Sigmoid colon (tissue), 7 donors: ENCODE results near the gene KCNG2. TPM values are rescaled to one million over a fixed set of nuclear protein-coding genes. Genes with fewer than 3 reads are reported as not detected.

ENCODE experiments used
- DNase-seq: peaks from one replicate; pipeline ENCODE4 v3.0.0-alpha.2; 2019
- H3K27ac ChIP-seq, 4 donors: fragments of 200-600 bp; sonication (generic); one replicate each; pipeline ENCODE4 v1.5.1; 2016 to 2019; ENCODE audit warnings: mild to moderate bottlenecking in 1 of 4
- H3K27me3 ChIP-seq, 3 donors: fragments of 200-600 bp; sonication (generic); one replicate each; pipeline ENCODE4 v1.5.1; 2019; ENCODE audit warnings: mild to moderate bottlenecking in 1 of 3
- H3K36me3 ChIP-seq, 4 donors: fragments of 200-600 bp; sonication (generic); one replicate each; pipeline ENCODE4 v1.5.1; 2016 to 2019
- H3K4me1 ChIP-seq, 4 donors: fragments of 200-600 bp; sonication (generic); one replicate each; pipeline ENCODE4 v1.5.1; 2017 to 2019
- H3K4me3 ChIP-seq, 4 donors: fragments of 200-600 bp; sonication (generic); one replicate each; pipeline ENCODE4 v1.5.1; 2017 to 2019; ENCODE audit warnings: mild to moderate bottlenecking in 2 of 4, moderate library complexity in 1 of 4
- H3K9me3 ChIP-seq, 4 donors: fragments of 200-600 bp in 3 of 4; sonication (generic) in 3 of 4; one replicate each; pipeline versions ENCODE4 v1.5.1 to v1.6.1; 2013 to 2019
- CTCF ChIP-seq, 4 experiments: fragments of 450-650 bp in 3 of 4; fragments of 200-600 bp in 1 of 4; IDR thresholded peaks; one replicate each; pipeline ENCODE4 v1.5.1; 2016 to 2019; ENCODE audit warnings: antibody characterized with exemption in 4 of 4, mild to moderate bottlenecking in 3 of 4, moderate library complexity in 2 of 4
- EP300 ChIP-seq, 4 donors: sonication (generic); formaldehyde crosslinking; IDR thresholded peaks; one replicate each; pipeline ENCODE4 v1.6.1; 2017; ENCODE audit warnings: antibody characterized with exemption in 4 of 4
- POLR2A ChIP-seq, 2 donors: fragments of 450-650 bp; IDR thresholded peaks; one replicate each; pipeline ENCODE4 v1.6.1; 2016; ENCODE audit warnings: antibody characterized with exemption in 2 of 2, mild to moderate bottlenecking in 2 of 2, moderate library complexity in 2 of 2
- POLR2AphosphoS5 ChIP-seq, 4 donors: sonication (generic); formaldehyde crosslinking; IDR thresholded peaks; one replicate each; pipeline ENCODE4 v1.6.1; 2017; ENCODE audit warnings: antibody characterized with exemption in 4 of 4
- WGBS, 2 donors: extraction: QIAGEN DNeasy Blood & Tissue Kit; methylation state at CpG; one replicate each; pipeline ENCODE4 v1.1.7; 2013; 5-methylcytosine and 5-hydroxymethylcytosine counted together
- intact Hi-C: fragments of 100-400 bp; cut with DNase I; formaldehyde crosslinking; loops from one replicate; pipeline ENCODE4 v1.15.1; 2023
- polyA plus RNA-seq, 3 donors: library from polyadenylated mRNA; stranded (reverse); fragments of 200-250 nt; gene quantifications; one replicate each; pipeline ENCODE4 v1.2.3, GENCODE V29; 2013
- total RNA-seq, 4 donors: library from RNA; depleted of rRNA; stranded (reverse); fragments of >200 nt; gene quantifications; one replicate each; pipeline ENCODE4 v1.1.0, GENCODE V29; 2016
- donor health status: healthy with polysubstance abuse.
- donor health status: Bipolar disorder and iron deficiency.
- donor health status: healthy.

The KCNG2 gene
- total and polyA plus RNA-seq, 7 donors = 0.15 to 0.41 TPM; not detected in 5

- peaks cover 0 to 11% (median 0%) of the 10 kb centered on the region in 4 donors for H3K9me3 ChIP-seq
- H3K4me3 ChIP-seq = no peak overlapping the region
- H3K36me3 ChIP-seq = peaks cover 13 to 31% (median 21%) of the 10 kb centered on the region in 4 donors
- intact Hi-C loops = no loop called here
- no peak for TF ChIP-seq POLR2AphosphoS5 (IDR thresholded peaks at IDR 0.05)
- TF ChIP-seq POLR2A (IDR thresholded peaks at IDR 0.05) = no peak
- no peak for TF ChIP-seq EP300 (IDR thresholded peaks at IDR 0.05)
- no peak for TF ChIP-seq CTCF (IDR thresholded peaks at IDR 0.05)
- 93 to 97% methylated on average over 10 of the region's 10 CpGs for WGBS, 2 donors
- H3K4me1 ChIP-seq = no peaks in the 10 kb centered on the region
- DNase-seq = peak; percentile 59
- H3K27me3 ChIP-seq = no peaks in the 10 kb centered on the region
- no peak overlapping the region for H3K27ac ChIP-seq
Observed at GRCh38 chr18:79756143-79756500, 41.6 kb upstream of the KCNG2 start.

DNA sequence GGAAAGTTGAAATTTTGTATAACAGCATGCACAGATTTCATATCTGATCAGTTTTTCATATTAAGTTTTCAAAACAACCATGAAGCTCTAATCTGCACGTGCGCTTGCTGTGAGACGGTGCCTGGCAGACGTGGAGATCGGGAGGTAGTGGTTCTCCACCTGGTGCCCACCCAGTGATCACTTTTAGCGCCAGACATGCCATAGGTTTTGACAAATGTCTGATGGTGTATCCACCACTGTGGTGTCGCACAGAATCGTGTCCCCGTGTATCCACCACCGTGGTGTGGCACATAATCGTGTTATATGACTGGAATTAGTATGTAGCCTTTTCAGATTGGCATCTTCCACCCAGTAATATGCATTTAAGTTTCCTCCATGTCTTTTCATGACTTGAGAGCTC is 40.9 kb upstream of the KCNG2 start:
- H3K27me3 ChIP-seq = no peaks in the 10 kb centered on the region
- DNase-seq = peak; percentile 18
- no peak overlapping the region for H3K4me3 ChIP-seq
- 97 to 98% methylated on average over 11 of the region's 11 CpGs for WGBS, 2 donors
- peaks cover 0 to 11% (median 0%) of the 10 kb centered on the region in 4 donors for H3K9me3 ChIP-seq
- no peaks in the 10 kb centered on the region for H3K4me1 ChIP-seq
- no peak overlapping the region for H3K27ac ChIP-seq
- intact Hi-C loops = no loop called here
- no peak for TF ChIP-seq CTCF (IDR thresholded peaks at IDR 0.05)
- no peak for TF ChIP-seq EP300 (IDR thresholded peaks at IDR 0.05)
- no peak for TF ChIP-seq POLR2A (IDR thresholded peaks at IDR 0.05)
- TF ChIP-seq POLR2AphosphoS5 (IDR thresholded peaks at IDR 0.05) = no peak
- peaks cover 13 to 31% (median 21%) of the 10 kb centered on the region in 4 donors for H3K36me3 ChIP-seq

GRCh38 chr18:79760348-79760747 is 37.4 kb upstream of the KCNG2 start:
- H3K27me3 ChIP-seq = no peaks in the 10 kb centered on the region
- intact Hi-C loops = no loop called here
- peaks cover 0 to 11% (median 0%) of the 10 kb centered on the region in 4 donors for H3K9me3 ChIP-seq
- no peaks in the 10 kb centered on the region for H3K4me1 ChIP-seq
- WGBS, 2 donors = 27 to 60% methylated on average over 1 of the region's 1 CpG
- H3K4me3 ChIP-seq = no peak overlapping the region
- peaks cover 0 to 9% (median 2%) of the 10 kb centered on the region in 4 donors for H3K36me3 ChIP-seq
- peak; percentile 2 for DNase-seq
- TF ChIP-seq EP300 (IDR thresholded peaks at IDR 0.05) = no peak
- TF ChIP-seq POLR2A (IDR thresholded peaks at IDR 0.05) = no peak
- TF ChIP-seq POLR2AphosphoS5 (IDR thresholded peaks at IDR 0.05) = no peak
- TF ChIP-seq CTCF (IDR thresholded peaks at IDR 0.05) = no peak
- no peak overlapping the region for H3K27ac ChIP-seq

DNA sequence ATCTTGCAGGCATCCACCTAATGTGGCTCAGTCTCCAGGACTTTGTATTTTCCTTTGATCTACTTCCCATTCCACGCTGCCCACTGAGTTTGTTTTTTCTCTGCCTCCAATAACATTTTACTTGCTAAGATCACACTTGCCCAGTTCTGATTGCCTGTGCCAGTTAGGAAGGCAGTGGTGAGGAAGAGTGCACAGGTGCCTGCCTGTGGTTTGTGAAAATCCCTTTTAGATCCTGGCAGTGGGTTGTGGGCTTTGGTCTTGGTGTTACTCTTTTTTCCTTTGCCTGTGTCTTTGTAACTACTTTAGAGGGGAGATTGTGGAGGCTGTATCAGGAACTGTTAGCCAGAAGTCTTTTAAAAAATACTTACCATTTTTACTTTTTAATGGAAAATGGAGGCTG is 36.9 kb upstream of the KCNG2 start:
- H3K27me3 ChIP-seq = no peaks in the 10 kb centered on the region
- peaks cover 0 to 11% (median 0%) of the 10 kb centered on the region in 4 donors for H3K9me3 ChIP-seq
- intact Hi-C loops = no loop called here
- no peaks in the 10 kb centered on the region for H3K4me1 ChIP-seq
- WGBS, 2 donors = 43 to 70% methylated on average over 1 of the region's 1 CpG
- DNase-seq = peak; percentile 22
- no peak overlapping the region for H3K27ac ChIP-seq
- peaks cover 0 to 4% (median 0%) of the 10 kb centered on the region in 4 donors for H3K36me3 ChIP-seq
- no peak overlapping the region for H3K4me3 ChIP-seq
- TF ChIP-seq CTCF (IDR thresholded peaks at IDR 0.05) = no peak
- TF ChIP-seq POLR2A (IDR thresholded peaks at IDR 0.05) = no peak
- no peak for TF ChIP-seq EP300 (IDR thresholded peaks at IDR 0.05)
- no peak for TF ChIP-seq POLR2AphosphoS5 (IDR thresholded peaks at IDR 0.05)

DNA sequence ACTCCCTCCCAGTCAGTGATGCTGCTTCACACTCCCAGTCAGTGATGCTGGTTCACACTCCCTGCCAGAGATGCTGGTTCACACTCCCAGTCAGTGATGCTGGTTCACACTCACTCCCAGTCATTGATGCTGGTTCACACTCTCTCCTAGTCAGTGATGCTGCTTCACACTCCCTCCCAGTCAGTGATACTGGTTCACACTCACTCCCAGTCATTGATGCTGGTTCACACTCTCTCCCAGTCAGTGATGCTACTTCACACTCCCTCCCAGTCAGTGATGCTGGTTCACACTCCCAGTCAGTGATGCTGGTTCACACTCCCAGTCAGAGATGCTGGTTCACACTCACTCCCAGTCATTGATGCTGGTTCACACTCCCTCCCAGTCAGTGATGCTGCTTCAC is 34.3 kb upstream of the KCNG2 start:
- Histone ChIP-seq H3K36me3 (no peaks in the 10 kb centered on the region), H3K4me1 (no peaks in the 10 kb centered on the region), H3K9me3 (peaks cover 0 to 22% (median 2%) of the 10 kb centered on the region in 4 donors), H3K27me3 (no peaks in the 10 kb centered on the region), H3K27ac (no peak overlapping the region), H3K4me3 (no peak overlapping the region)
- DNase-seq = peak; percentile 1
- intact Hi-C loops = no loop called here
- no peak for TF ChIP-seq POLR2A (IDR thresholded peaks at IDR 0.05)
- no peak for TF ChIP-seq POLR2AphosphoS5 (IDR thresholded peaks at IDR 0.05)
- TF ChIP-seq CTCF (IDR thresholded peaks at IDR 0.05) = no peak
- no peak for TF ChIP-seq EP300 (IDR thresholded peaks at IDR 0.05)
